Suprapubic skin (tissue), 3 donors: ENCODE results near the gene EPB41L5.

Experiments
- POLR2A ChIP-seq, 2 donors: fragments of 450-650 bp; IDR thresholded peaks; one replicate each; pipeline ENCODE4 v1.6.1; 2017; ENCODE audit warnings: antibody characterized with exemption in 2 of 2, mild to moderate bottlenecking in 2 of 2, moderate library complexity in 2 of 2
- TF ChIP-seq, protein P1 (sequence below), 2 donors: fragments of 200-600 bp in 1 of 2; fragments of 450-650 bp in 1 of 2; sonication (generic) in 1 of 2; IDR thresholded peaks; one replicate each; pipeline ENCODE4 v1.5.1; 2016 to 2019; ENCODE audit warnings: antibody characterized with exemption in 2 of 2, mild to moderate bottlenecking in 1 of 2, moderate library complexity in 1 of 2

DNA sequence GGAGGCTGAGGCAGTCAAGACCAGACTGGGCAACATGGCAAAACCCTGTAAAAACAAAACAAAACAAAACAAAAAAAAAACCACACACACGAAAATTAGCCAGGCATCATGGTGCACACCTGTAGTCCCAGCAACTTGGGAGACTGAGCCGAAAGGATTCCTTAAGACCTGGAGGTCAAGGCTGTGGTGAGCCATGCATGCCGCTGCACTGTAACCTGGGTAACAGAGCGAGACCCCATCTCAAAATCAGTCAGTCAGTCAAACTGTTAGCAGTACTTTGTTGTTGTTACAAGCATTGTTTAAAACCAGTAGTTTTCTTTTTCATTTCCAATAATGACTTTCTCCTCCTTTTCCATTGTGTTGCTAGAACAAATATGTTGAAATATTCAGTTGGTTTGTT lies 21.7 kb downstream of the EPB41L5 start:
- TF ChIP-seq, protein P1, sequence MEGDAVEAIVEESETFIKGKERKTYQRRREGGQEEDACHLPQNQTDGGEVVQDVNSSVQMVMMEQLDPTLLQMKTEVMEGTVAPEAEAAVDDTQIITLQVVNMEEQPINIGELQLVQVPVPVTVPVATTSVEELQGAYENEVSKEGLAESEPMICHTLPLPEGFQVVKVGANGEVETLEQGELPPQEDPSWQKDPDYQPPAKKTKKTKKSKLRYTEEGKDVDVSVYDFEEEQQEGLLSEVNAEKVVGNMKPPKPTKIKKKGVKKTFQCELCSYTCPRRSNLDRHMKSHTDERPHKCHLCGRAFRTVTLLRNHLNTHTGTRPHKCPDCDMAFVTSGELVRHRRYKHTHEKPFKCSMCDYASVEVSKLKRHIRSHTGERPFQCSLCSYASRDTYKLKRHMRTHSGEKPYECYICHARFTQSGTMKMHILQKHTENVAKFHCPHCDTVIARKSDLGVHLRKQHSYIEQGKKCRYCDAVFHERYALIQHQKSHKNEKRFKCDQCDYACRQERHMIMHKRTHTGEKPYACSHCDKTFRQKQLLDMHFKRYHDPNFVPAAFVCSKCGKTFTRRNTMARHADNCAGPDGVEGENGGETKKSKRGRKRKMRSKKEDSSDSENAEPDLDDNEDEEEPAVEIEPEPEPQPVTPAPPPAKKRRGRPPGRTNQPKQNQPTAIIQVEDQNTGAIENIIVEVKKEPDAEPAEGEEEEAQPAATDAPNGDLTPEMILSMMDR (IDR thresholded peaks at IDR 0.05), result no peak
- no peak for TF ChIP-seq POLR2A (IDR thresholded peaks at IDR 0.05)
